GM19043 (cell line): ENCODE measurements around the gene PIMREG.

ENCODE experiments used
- ATAC-seq: cut with Tn5 transposase; IDR thresholded peaks from one replicate; pipeline ENCODE4 v1.9.1; 2021; ENCODE audit warnings: low read depth; ENCODE audit not compliant: unreplicated experiment

The PIMREG gene

DNA sequence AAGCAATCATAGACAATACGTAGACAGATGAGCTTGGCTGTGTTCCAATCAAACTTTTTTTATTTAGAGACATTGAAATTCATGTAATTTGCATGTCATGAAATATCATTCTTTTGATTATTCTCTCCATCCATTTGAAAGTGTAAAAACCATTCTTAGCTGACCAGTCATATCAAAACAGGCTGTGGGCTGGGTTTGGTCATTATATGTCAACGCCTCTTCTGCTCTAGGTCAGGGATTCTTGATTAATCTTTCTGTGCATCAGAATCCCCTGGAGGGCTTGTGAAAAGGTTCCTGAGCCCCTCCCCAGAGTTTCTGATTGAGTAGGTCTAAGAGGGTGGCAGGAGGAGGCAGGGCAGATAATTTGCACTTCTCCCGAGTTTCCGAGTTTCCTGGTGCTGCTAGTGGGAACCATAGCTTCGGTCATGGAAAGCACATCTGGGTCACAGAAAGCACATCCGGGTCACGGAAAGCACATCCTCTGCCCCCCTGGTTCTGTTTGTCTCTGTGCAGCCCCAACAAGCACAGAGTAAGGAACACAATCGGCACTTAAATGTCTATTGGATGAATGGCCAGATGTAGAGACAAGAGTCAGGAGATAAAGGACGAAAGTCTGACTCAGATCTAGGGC, 16.4 kb downstream of the PIMREG start:
- ATAC-seq, result no peak

DNA sequence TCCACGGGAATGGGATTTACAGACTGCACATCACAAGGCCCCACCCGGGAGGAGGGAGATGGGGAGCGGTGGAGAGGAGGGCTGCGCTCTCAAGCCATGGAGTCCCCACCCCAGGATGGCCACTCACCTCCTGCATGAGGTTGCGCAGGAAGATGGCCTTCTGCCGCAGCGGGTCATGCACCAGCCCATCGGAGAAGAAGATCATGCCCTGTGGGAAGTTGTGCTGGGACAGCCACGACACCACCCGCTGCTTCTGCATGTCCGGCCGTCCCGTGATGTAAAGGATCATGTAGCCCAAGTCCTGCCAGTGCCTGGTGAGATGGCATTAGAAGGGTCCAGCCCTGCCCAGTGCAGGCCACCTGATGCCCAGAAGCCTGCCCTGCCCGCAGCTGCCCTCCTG, 17.0 kb downstream of the PIMREG start:
- no peak for ATAC-seq

DNA sequence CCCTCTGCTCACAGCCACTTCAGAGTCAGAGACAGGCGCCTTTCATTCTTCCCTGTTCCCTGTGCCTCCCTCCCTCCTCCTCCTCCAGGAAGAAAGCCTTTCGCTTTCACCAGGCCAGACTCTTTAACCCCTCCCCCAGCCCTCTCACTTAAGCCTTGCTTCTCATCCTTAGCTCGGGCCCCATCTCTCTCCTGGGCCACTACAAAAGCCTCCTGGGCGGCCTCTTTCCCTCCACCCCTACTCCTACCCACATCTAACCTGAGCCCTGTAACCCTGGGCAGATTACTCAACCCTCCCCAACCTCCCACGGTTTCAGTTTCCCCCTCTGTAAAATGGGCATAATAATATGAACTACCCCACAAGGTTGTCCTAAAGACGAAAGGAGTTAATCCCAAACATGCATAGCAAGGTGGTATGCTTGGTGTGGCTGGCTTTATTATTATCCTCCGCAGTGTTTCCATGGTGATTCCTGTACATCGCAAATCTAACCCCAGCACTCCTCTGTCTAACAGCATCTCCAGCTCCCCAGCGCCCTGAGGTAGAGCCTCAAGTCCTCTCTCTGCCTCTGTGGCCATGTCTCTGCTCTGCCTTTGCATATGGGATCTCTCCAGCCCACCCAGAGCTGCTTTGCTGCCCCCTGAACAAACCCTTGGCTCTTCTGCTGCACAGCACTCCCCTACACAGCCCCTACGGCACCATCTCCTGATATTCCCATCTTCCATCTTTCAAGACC, 17.7 kb downstream of the PIMREG start:
- no peak for ATAC-seq

DNA sequence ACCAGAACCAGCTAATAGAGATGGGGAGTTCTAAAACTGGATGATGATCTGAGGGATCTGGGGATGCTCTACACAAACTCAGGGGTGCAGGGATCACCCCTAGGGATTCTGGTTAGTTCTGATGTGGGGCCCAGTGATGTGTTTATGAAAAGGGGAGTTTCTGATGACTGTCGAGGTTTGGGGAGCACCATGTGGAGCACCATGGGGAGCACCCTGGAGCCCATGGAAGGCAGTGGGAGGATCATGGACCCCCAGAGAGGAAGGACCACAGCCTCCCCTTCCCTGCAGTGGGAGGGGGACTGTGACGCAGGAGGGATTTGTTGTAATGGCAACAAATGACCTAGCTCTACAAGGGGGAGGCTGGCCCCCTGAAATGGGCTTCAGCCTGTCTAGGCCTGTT, 18.4 kb downstream of the PIMREG start:
- ATAC-seq, result no peak

DNA sequence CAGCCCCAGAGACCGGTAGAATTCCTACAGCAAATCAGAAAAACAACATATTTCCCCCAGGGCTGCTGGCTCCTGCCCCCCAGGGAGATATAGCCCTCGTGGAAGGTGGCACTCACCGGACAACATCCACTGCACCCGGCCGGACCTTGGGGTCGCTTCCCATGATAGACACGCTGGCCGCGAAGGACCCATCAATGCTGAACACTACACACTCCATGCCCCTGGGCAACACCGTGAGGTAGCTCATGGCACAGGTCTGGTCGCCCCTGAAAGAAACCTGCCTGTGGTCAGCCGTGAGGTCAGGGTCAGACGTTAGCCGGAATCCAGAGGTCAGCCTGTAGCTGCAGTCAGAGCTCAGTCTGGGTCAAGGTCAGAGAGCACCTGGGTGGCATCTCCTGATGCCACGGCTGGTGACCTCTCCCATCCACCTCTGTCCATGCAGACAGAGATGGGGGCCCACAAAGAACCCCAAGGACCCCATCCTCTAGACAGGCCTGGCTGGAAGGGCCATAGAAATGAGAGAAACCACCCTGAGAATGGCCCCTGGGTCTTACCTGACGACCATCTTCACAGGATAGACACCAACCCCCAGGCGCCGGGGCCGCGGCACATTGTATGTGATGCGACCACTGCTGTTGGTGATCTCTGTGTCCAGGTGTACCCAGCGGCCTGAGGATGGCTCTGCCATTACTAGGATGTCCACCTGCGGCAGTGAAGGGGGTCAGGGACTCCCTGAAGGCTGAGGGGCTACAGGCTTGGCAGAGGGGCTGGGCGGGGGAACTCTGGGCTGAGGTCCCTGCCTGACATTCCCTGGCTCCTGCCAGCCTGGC, 19.6 kb downstream of the PIMREG start:
- no peak for ATAC-seq

DNA sequence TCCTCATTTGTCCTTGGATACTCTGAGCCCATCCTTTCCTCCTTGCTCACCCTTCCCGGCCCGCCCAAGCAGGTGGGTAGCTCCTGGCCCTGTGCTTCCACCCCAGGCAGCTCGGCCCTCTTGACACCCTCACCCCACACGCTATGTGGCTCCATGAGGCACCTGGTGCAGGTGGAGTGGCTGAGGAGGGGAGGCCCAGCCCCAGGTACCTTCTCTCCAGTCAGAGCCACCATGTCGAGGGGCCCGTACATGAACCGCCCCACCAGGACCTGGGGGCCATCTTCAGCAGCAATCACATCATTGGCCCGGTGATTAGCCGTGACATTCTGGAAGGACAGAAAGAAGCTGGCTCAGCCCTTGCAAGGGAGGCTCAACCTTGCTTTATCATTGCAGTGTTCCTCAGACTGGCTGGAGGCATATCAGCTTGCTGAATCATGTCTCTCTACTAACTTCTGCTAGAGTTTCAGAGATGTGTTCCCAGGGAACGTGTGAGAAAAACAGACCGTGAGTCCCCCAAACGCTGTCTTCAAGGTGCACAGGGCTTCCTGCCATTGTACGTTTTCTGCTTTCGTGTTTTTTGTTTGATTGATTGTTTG, 20.3 kb downstream of the PIMREG start:
- ATAC-seq, result no peak

DNA sequence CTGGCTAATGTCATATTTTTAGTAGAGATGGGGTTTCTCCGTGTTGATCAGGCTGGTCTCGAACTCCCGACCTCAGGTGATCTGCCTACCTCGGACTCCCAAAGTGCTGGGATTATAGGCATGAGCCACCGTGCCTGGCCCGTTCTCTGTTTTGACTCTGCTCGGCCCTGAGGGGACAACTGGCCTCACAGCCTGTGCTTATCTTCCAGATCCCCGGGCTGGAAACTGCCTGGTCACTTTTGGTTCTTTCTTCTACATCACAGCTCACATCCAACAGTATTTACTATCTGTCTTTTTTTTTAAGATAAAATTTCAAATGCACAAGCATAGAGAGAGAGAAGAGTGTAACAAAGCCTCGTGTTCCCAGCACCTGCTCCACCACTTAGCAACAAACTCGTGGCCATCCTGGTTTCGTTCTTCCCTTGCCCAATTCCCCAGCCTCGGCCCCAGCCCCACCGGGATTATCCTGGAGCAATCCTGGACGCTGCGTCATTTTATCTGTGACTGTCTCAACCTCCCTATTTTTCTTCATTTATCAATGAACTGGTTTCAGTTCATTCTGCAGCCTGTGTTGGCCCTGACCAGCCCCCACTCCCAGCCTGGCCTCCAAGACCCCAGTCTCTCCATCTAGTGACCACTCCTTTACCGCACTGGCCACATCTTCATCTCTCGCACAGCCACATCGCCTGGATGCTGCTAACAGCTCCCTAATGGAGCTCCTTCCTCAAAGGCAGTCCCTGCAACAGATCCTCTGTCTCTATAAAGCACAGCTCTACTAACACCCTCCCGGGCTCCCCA, 21.1 kb downstream of the PIMREG start:
- no peak for ATAC-seq

DNA sequence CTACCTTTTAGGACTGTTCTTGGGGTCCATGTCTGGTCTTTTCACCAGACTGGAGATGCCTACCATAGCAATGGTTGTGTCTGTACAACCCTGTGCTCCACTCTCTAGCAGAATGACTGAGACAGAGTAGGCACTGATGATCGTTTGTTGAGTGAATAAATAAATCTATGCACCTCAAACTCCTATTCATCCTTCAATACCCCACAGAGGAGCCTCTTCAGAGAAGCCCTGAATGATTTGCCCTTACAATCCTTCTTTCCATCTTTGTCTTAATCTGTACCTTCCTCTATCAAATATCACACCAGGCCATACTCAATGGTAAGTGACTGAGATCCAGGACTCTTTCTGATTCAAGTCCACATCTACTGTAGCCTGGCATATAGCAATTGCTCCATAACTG, 23.3 kb downstream of the PIMREG start:
- no peak for ATAC-seq

DNA sequence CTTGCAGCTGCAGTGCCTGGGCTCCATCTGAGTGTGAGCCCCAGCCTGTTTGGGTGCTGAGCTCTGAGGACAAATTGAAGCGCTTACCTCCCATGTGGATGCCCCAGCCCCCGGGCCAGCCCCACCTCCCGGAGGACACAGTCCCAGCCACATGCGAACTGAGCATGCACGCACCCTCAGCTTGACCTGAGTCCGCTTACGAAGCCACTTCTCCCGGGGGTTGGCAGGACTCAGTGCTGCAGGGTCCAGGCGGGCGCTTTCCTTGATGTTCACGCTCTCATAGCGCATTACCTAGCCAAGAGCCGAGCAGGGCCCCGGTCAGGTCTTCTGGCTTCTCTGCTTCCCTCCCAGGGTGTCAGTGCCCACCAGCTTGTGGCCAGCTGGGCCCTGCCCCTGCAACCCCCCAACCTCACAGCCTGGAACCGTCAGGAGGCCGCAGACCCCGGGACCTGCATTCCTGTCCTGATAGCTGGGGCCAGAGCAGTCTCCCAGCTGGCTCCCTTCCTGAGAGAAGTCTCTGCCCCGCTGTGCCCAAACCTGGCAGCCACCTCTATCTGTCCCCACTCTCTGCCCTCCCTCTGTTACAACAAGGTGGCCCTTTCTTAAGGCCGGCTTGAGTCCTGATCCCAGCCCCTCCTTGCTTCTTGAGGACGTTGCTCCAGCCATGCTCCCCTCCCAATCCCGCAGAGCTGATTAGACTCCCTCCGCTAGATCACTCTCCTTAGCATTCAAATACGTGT, 24.0 kb downstream of the PIMREG start:
- ATAC-seq, result no peak

DNA sequence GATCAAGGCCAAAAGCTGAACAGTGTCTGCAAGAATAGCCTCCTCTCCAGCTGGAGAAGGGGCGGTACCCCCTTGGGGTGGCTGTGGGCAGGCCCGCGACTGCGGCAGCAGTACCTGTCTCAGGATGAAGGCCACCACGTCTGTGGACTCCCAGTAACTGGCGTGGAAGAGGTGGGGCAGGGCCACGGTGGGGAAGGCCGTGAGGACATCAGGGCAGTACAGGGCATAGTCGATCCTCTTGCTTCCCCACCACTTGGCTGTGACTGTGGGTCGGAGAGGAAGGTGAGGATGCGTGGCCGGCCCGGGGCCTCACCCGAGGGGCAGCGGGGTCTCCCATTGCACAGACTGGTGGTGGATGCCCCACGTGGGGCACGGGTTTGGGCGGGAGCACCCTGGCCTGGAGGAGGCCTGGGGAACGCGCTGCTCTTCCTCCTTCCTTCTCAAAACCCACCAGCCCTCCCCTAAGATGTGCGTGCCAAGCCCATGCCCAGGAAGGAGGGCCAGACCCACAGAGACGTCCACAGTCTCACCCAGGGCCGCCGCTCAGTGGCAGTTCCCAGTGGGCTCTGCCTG, 26.0 kb downstream of the PIMREG start:
- no peak for ATAC-seq

DNA sequence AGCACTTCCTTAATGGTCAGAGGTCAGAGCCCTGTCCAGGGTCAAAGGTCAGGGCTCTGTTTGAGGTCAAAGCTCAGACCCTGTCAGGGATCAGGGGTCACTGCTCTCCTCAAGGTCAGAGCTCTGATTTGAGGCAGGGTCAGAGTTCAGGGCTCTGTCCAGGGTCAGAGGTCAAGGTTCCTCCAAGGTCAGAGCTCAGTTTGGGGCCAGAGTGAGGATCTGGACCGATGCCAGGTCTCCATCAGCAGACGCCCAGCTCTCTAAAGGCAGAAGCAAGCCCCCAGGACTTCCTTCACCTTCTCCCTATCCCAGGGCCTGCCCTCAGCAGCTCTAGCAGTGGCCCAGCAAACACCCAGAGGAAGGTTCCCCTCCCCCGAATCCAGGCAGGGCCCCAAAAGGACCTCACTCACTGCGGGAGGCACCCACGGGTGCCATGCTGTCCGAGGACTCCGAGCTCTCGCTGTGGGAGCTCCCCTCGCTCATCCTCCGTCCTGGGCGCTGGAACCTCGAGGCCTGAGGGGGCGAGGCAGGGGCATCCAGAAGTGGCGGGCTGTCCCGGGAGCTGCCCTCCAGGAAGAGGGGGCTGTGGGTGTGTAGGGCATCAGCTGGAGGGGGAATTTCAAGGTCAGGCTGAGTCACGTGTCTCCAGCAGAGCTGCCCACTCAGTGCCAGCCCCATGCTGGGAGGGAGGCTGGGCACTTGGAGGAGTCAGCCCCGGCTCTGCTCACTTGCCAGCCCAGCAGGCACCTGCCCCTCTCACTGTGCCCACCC, 26.7 kb downstream of the PIMREG start:
- no peak for ATAC-seq

DNA sequence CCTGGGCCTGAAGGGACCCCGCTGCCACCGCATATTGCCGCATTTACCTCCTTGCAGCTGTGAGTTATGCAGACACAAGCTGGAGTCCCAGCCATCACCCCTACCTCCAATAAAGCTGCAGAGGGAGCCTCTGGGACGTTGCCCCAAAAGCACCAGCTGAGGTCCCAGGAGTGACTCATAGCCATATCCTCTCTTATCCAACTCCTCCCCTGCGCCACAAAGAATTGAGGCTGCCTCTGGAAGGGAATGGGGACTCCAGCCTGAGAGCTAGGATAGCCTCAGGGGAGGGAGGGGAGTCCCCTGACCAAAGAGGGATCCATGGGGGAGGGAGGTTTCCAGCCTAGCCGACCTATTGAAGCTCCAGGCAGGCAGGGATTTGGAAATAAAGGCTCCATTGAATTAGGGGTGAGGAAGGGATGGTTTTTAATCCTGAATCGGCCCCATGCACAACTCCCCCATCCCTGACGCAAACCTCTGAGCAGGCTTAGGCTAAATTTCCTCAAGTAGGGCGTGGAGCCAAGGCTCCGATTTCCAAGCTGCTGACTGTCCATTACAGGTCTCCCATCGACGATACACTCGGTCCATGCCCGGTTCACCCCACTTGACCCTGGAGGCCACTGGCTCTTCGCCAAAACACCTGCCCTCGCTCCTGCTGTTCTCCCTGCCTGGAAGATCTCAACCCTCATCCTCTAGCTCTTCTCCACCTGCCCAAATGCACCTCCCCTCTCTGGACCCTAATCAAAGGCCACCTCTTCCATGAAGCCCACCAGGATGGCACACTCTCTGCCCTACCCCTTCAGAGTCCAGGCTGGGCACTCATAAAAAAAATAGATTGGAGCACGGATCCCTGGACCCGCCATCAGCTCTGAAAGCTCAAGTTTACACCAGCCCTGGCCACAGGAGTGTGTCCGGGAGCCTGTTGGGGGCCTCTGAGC, 27.5 kb downstream of the PIMREG start:
- ATAC-seq, result no peak

DNA sequence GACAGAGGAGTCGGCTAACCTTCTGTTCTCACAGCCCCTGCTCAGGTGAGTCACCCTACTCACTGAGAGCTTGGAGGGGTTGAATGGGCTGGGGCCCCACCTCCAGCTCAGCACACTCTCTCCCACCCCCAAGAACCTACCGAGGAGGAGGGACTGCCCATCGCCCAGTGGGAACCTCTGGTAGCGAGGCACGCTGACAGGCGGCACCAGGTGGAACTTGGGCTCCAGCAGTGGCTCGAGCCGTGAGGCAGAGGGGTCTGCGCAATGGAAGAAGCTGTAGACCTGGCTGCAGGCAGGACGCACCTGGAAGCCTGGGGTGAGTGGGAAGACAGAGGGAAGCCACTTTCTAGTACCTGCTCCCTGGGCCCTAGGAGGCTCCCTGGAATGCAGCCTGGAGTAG, 28.3 kb downstream of the PIMREG start:
- no peak for ATAC-seq

DNA sequence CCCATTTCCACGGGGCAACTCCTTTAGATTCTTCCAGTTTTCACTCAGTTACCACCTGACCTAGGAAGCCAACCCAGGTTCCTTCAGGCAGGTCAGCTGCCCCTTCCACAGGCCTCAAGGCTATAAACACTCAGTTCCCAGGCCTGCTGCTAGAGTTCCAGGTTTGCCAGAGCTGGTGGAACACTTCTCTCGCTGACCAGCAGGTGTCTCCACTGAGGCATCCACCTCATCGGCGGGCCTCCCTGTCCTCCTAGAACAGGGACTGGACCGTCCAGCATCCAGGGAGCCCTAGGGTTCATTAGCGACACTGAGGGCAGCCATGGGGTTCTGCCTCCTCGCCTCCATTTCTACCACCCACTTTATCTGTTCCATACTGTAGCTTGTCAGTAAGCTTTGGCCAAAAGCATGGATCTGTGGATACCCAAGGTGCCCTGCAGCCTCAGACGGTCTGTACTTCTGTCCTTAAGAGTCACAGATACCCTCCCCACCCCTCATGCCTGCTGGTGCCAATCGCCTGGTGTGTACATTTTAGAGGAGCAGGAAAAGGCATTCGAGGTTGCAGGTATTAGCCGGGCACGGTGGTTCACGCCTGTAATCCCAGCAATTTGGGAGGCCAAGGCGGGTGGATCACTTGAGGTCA, 29.0 kb downstream of the PIMREG start:
- ATAC-seq, result no peak

DNA sequence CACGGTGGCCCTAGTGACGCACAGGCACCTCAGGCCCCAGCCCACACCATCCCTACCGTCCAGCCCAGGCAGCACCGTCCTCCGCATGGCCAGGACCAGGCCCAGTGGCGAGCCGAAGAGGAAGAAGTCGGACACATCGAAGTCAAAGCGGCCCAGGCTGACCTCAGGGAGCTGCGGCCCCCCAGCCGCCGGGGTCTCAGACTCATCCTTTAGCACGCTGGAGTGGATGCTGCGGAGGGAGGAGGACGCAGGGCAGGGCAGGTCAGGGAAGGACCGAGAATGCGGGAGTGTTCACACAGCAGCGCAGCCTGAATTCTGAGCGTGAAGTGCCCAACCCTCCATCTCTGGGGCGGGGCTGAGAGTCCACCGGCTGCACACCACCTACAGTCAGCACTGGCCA, 30.1 kb downstream of the PIMREG start:
- no peak for ATAC-seq

DNA sequence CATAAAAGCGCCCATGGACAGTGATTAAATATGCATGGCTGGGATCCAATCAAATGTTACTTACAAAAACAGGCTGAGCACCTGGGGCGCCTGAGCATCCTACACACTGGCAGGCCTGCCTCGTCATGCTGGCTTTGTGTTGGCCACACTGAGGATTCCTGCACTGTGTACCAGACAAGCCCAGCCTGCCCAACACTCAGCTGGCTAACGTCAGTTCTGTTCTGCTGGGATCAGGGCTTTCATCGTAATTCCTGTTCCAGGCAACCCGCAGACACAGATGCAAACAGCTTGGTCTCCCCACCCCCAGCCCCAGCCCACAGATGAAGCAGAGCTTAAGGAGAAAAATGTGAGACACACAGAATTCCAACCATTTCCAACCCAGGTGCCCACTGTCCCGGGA, 30.7 kb downstream of the PIMREG start:
- ATAC-seq, result no peak

DNA sequence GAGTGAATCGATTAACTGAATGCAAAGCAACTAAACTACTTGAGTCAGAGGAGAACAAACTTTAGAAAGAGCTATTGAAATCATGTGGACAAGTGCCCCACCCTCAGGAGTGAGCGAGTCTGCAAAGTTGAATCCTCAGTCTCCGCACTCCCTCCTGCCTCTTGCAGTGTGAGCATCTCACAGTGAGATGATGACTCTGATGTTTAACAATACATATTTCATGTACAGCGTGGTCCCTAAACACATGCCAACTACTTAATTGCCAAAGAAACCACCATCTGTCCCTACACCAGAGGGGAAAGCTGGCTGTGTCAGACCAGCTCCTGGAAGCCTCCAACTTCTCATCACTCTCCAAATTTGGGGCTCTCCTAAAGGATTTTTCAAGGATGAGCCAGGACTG, 31.2 kb downstream of the PIMREG start:
- no peak for ATAC-seq
